Stomach (tissue), 4 donors: ENCODE data around the gene USP10.

Source experiments
- POLR2A ChIP-seq, 4 donors: fragments of 450-650 bp; IDR thresholded peaks; one replicate each; pipeline ENCODE4 v1.6.1; 2016; ENCODE audit warnings: antibody characterized with exemption in 4 of 4, control low read depth in 2 of 4, mild to moderate bottlenecking in 1 of 4, moderate library complexity in 1 of 4
- TF ChIP-seq, protein P1 (sequence below), 7 experiments: fragments of 450-650 bp in 4 of 7; fragments of 200-600 bp in 3 of 7; sonication (generic) in 3 of 7; IDR thresholded peaks; one replicate each; pipeline ENCODE4 v1.5.1; 2016 to 2019; ENCODE audit warnings: antibody characterized with exemption in 7 of 7, control low read depth in 2 of 7, mild to moderate bottlenecking in 1 of 7

GRCh38 chr16:84699147-84699711, 571 bp upstream of the USP10 start:
- TF ChIP-seq, protein P1, sequence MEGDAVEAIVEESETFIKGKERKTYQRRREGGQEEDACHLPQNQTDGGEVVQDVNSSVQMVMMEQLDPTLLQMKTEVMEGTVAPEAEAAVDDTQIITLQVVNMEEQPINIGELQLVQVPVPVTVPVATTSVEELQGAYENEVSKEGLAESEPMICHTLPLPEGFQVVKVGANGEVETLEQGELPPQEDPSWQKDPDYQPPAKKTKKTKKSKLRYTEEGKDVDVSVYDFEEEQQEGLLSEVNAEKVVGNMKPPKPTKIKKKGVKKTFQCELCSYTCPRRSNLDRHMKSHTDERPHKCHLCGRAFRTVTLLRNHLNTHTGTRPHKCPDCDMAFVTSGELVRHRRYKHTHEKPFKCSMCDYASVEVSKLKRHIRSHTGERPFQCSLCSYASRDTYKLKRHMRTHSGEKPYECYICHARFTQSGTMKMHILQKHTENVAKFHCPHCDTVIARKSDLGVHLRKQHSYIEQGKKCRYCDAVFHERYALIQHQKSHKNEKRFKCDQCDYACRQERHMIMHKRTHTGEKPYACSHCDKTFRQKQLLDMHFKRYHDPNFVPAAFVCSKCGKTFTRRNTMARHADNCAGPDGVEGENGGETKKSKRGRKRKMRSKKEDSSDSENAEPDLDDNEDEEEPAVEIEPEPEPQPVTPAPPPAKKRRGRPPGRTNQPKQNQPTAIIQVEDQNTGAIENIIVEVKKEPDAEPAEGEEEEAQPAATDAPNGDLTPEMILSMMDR (IDR thresholded peaks at IDR 0.05), result no peak
- no peak for TF ChIP-seq POLR2A (IDR thresholded peaks at IDR 0.05)
